CD4-positive, alpha-beta T cell treated with Interferon alpha-2 for 1 hour (primary cell): ENCODE measurements around the gene PLA2G6.

ENCODE experiments used
- DNase-seq, 2 donors: peaks; one replicate each; pipeline ENCODE4 v3.0.0-alpha.2; 2020 to 2022

Gene PLA2G6

DNA sequence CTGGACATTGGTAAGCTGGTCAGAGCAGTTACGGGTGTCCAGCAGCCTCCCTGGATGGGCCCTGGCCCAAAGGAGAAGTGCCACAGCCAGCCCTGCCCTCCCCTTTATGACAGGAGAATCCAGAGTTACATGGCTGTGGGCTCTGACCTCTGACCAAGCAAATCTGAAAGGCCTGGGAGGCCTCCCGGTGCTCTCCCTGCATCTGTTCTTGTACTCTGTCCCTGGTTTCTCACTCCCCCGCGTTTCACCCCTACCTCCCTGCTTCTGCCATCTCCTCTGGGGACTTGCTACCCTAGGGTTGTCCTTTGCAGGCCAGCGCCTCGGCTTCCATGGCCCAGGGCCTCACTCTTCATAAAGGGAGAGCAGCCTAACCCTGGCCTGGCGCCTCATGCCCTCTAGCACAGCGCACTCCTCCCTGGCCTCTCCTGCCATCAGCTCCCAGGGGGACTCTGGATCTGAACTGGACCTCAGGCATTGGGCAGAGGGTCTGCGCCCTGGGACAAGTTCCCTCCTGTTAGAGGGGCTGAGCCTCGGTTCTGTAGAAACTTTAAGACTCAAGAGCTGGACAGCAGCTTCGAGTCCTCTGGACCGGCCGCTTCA lies 113.8 kb downstream of the PLA2G6 start:
- DNase-seq: no peak

DNA sequence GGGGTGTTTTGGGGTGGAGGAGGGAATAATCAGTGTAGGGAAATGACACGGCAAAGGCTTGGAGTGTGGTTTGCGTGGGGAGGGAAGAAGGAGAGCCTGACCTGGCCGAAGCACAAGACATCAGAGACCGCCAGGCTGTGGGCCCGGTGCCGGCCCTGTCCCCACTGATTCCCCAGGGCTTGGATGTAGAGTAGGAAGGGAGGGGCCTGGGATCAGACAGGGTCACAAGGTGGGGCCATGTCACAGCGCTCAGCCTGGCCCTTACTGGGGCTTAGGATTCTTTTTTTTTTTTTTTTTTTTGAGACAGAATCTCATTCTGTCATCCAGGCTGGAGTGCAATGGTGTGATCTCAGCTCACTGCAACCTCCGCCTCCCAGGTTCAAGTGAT lies 114.6 kb downstream of the PLA2G6 start:
- no peak for DNase-seq

DNA sequence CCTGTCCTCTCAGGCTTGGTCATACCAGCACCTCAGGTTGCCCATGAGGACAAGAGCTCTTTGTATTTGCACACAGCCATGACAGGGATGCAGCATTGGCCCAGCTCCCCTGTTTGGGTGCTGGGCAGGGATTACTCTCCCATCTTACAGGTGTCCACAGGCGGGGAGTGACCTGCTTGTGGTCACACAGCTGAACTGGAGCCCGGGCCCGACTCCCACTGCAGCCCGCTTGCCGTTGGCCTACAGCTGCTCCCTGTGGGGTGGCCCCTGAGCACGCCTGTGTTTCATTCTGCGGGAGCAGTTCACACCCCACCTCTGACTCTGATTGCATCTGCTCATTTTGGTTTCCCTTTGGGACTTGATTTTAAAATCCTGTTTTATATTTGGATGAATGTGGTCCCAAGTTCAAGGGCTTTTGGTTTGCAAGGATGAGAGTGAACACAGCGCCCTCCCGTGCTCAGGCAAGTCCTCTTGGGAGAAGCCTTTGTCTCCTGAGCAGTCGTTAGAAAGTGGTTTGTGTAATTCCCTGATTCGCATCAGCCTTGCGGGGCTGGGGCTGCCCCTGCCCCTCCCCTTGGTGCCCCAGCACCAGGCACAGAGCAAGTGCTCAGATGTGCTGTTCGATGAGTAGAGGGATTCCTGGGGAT lies 115.1 kb downstream of the PLA2G6 start:
- DNase-seq: no peak

DNA sequence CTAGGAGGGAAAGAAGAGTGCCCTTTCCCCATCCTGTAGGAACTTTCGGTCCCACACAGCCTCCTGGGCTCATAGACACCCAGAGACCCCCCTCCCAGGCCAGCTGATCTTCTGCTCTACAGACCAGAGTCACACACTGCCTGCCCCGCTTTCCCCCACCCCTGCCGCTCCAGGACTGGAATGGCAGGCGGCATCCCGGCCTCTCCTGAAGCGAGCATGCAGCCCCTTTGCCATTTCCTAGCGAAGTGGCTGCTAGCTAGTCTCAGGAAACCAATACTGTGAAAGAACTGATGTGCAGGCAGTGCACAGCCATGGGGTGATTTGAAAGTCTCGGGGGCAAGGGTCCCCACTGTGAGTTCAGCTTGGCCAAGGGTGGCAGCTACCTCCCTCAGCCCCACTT lies 116.1 kb downstream of the PLA2G6 start:
- DNase-seq: no peak

DNA sequence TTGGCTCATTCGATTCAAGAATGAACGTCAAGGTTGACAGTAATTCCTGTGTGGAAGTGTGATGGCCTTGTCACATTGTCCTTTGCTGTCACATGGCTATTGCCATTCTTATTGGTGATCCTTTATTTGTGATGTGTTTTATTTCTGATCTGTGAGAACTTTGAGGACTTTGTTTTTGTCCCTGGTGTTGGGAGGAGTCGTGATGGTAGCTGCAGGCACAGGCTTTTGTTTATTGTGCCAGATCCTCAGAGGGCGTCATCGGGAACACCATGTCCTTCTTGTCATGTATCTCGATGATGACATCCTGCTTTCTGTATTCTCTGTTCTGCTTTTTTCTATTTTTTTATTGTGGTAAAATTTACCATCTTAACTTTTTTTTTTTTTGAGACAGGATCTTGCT lies 118.8 kb downstream of the PLA2G6 start:
- no peak for DNase-seq
